ENCODE measurements around the gene MOB1B.

DNA sequence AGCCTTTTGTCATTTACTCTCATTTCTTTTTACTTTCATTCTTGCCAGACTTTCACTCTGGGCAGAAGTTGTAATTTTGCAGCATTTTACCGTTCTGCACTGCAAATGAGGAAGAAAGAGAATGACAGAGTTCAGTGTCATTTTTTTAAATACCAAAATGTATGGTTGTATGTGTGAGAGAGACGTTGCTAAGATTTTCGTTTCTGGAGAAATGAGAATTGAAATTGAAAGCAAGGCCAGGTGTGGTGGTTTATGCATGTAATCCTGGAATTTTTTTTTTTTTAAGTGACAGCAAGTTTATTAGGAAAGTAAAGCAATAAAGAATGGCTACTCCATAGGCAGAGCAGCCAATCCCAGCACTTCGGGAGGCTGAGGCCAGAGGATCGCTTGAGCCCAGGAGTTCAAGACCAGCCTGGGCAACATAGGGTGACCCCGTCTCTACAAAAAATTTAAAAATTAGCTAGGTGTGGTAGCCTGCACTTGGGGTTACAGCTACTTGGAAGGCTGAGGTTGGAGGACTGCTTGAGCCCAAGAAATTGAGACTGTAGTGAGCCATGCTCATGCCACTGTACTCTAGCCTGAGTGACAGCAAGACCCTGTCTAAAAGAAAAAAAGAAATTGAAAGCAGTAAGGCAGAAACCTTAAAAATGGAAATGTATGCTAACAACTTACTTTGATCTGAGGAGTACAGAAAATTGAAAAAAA lies 104.2 kb downstream of the MOB1B start:
- TF ChIP-seq, protein P1, sequence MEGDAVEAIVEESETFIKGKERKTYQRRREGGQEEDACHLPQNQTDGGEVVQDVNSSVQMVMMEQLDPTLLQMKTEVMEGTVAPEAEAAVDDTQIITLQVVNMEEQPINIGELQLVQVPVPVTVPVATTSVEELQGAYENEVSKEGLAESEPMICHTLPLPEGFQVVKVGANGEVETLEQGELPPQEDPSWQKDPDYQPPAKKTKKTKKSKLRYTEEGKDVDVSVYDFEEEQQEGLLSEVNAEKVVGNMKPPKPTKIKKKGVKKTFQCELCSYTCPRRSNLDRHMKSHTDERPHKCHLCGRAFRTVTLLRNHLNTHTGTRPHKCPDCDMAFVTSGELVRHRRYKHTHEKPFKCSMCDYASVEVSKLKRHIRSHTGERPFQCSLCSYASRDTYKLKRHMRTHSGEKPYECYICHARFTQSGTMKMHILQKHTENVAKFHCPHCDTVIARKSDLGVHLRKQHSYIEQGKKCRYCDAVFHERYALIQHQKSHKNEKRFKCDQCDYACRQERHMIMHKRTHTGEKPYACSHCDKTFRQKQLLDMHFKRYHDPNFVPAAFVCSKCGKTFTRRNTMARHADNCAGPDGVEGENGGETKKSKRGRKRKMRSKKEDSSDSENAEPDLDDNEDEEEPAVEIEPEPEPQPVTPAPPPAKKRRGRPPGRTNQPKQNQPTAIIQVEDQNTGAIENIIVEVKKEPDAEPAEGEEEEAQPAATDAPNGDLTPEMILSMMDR (conservative IDR thresholded peaks at IDR 0.05): no peak
- no peak for TF ChIP-seq EZH2 (IDR thresholded peaks at IDR 0.05; ENCODE audit: low read depth)
